Measurements from ENCODE around the gene CFAP20DC.

- TF ChIP-seq CTCF (conservative IDR thresholded peaks at IDR 0.05; ENCODE audit: low read length) (no peak), EZH2phosphoT487 (IDR thresholded peaks at IDR 0.05; ENCODE audit: borderline replicate concordance, low read depth, low read length) (no peak)
These were observed 264.9 kb downstream of the CFAP20DC start for GRCh38 chr3:58784888-58785287.
